SJSA1 (cell line): Measurements from ENCODE around the gene RBPJL. TPM values are rescaled to one million over a fixed set of nuclear protein-coding genes. Genes with fewer than 3 reads are reported as not detected.

ENCODE experiments used
- DNase-seq, 2 experiments: peaks; one replicate each; pipeline ENCODE4 v3.0.0-alpha.2; 2015 to 2020; ENCODE audit warnings: low spot score in 2 of 2, low read depth in 1 of 2
- H3K27ac ChIP-seq: fragments of 250-450 bp; sonication (Bioruptor Pico); 2 replicates; pipeline ENCODE4 v1.5.1; 2020; ENCODE audit warnings: mild to moderate bottlenecking, moderate library complexity
- H3K27me3 ChIP-seq: fragments of 250-450 bp; sonication (Bioruptor Pico); replicated peaks from 2 replicates; pipeline ENCODE4 v1.5.1; 2020; ENCODE audit warnings: mild to moderate bottlenecking, moderate library complexity
- H3K36me3 ChIP-seq: fragments of 250-450 bp; sonication (Bioruptor Pico); 2 replicates; pipeline ENCODE4 v1.5.1; 2020; ENCODE audit warnings: mild to moderate bottlenecking
- H3K4me1 ChIP-seq: fragments of 250-450 bp; sonication (Bioruptor Pico); replicated peaks from 2 replicates; pipeline ENCODE4 v1.6.1; 2021; ENCODE audit warnings: mild to moderate bottlenecking
- H3K4me3 ChIP-seq: fragments of 250-450 bp; sonication (Bioruptor Pico); 2 replicates; pipeline ENCODE4 v1.5.1; 2020; ENCODE audit warnings: mild to moderate bottlenecking
- H3K9me3 ChIP-seq: fragments of 250-450 bp; sonication (Bioruptor Pico); replicated peaks from 2 replicates; pipeline ENCODE4 v1.5.1; 2020; ENCODE audit warnings: mild to moderate bottlenecking
- total RNA-seq: library from RNA; depleted of rRNA; stranded (reverse); fragments of >200 nt; shearing (Covaris generic); gene quantifications from 2 replicates; pipeline ENCODE4 v1.2.3, GENCODE V29; 2014

Gene RBPJL
- total RNA-seq, 1 experiment from 2014 or later: not detected

GRCh38 chr20:45316150-45317080, 9.8 kb downstream of the RBPJL start:
- Histone ChIP-seq H3K27me3 (no peaks in the 10 kb centered on the region), H3K27ac (no peak overlapping the region), H3K4me1 (0 out of 2 replicates have a peak, but pooled peaks cover 4% of the 10 kb centered on the region), H3K4me3 (no peak overlapping the region), H3K9me3 (no peaks in the 10 kb centered on the region), H3K36me3 (no peaks in the 10 kb centered on the region)
- DNase-seq: no peak

GRCh38 chr20:45317826-45318225, 11.2 kb downstream of the RBPJL start:
- no peaks in the 10 kb centered on the region for H3K27me3 ChIP-seq
- no peaks in the 10 kb centered on the region for H3K36me3 ChIP-seq
- H3K4me3 ChIP-seq: no peak overlapping the region
- no peaks in the 10 kb centered on the region for H3K9me3 ChIP-seq
- H3K27ac ChIP-seq: no peak overlapping the region
- DNase-seq: no peak
- 0 out of 2 replicates have a peak, but pooled peaks cover 3% of the 10 kb centered on the region for H3K4me1 ChIP-seq

GRCh38 chr20:45318386-45318939, 11.8 kb downstream of the RBPJL start:
- H3K4me3 ChIP-seq: no peak overlapping the region
- DNase-seq: no peak

GRCh38 chr20:45318948-45319347, 12.3 kb downstream of the RBPJL start:
- H3K27me3 ChIP-seq: no peaks in the 10 kb centered on the region
- H3K27ac ChIP-seq: no peak overlapping the region
- no peak for DNase-seq
- H3K9me3 ChIP-seq: no peaks in the 10 kb centered on the region
- H3K4me1 ChIP-seq: 0 out of 2 replicates have a peak, but pooled peaks cover 5% of the 10 kb centered on the region
- no peak overlapping the region for H3K4me3 ChIP-seq
- no peaks in the 10 kb centered on the region for H3K36me3 ChIP-seq

More at GRCh38 chr20:45318386-45318939, 11.8 kb downstream of the RBPJL start:
- Histone ChIP-seq H3K27me3 (no peaks in the 10 kb centered on the region), H3K36me3 (no peaks in the 10 kb centered on the region), H3K27ac (no peak overlapping the region), H3K9me3 (no peaks in the 10 kb centered on the region), H3K4me1 (0 out of 2 replicates have a peak, but pooled peaks cover 5% of the 10 kb centered on the region)

- Histone ChIP-seq H3K9me3 (no peaks in the 10 kb centered on the region), H3K36me3 (peaks cover 6% of the 10 kb centered on the region), H3K27me3 (no peaks in the 10 kb centered on the region), H3K4me1 (0 out of 2 replicates have a peak, but pooled peaks cover 5% of the 10 kb centered on the region), H3K4me3 (no peak overlapping the region), H3K27ac (no peak overlapping the region)
- no peak for DNase-seq
These were observed 14.4 kb downstream of the RBPJL start for GRCh38 chr20:45320948-45321595.

GRCh38 chr20:45322952-45323383, 16.3 kb downstream of the RBPJL start:
- Histone ChIP-seq H3K9me3 (no peaks in the 10 kb centered on the region), H3K4me1 (0 out of 2 replicates have a peak, but pooled peaks cover 5% of the 10 kb centered on the region), H3K36me3 (peaks cover 22% of the 10 kb centered on the region), H3K27ac (no peak overlapping the region), H3K27me3 (no peaks in the 10 kb centered on the region), H3K4me3 (no peak overlapping the region)
- DNase-seq: no peak

GRCh38 chr20:45323731-45324130, 17.1 kb downstream of the RBPJL start:
- no peak for DNase-seq
- Histone ChIP-seq H3K4me1 (0 out of 2 replicates have a peak, but pooled peaks cover 5% of the 10 kb centered on the region), H3K27me3 (no peaks in the 10 kb centered on the region), H3K9me3 (no peaks in the 10 kb centered on the region), H3K4me3 (no peak overlapping the region), H3K27ac (no peak overlapping the region), H3K36me3 (peaks cover 29% of the 10 kb centered on the region)

- Histone ChIP-seq H3K4me1 (0 out of 2 replicates have a peak, but pooled peaks cover 5% of the 10 kb centered on the region), H3K9me3 (no peaks in the 10 kb centered on the region), H3K27me3 (no peaks in the 10 kb centered on the region), H3K27ac (no peak overlapping the region), H3K36me3 (peaks cover 46% of the 10 kb centered on the region), H3K4me3 (no peak overlapping the region)
- no peak for DNase-seq
These were observed 18.7 kb downstream of the RBPJL start for GRCh38 chr20:45325371-45325770.

GRCh38 chr20:45328451-45328850, 21.8 kb downstream of the RBPJL start:
- no peaks in the 10 kb centered on the region for H3K9me3 ChIP-seq
- no peaks in the 10 kb centered on the region for H3K27me3 ChIP-seq
- H3K4me1 ChIP-seq: no peaks in the 10 kb centered on the region
- no peak for DNase-seq
- H3K36me3 ChIP-seq: peaks cover 75% of the 10 kb centered on the region
- no peak overlapping the region for H3K27ac ChIP-seq
- no peak overlapping the region for H3K4me3 ChIP-seq

- H3K4me3 ChIP-seq: no peak overlapping the region
- H3K27ac ChIP-seq: no peak overlapping the region
- H3K9me3 ChIP-seq: no peaks in the 10 kb centered on the region
- no peaks in the 10 kb centered on the region for H3K27me3 ChIP-seq
- H3K36me3 ChIP-seq: peaks cover 85% of the 10 kb centered on the region
- DNase-seq: no peak
- H3K4me1 ChIP-seq: no peaks in the 10 kb centered on the region
These were observed 23.1 kb downstream of the RBPJL start for GRCh38 chr20:45329497-45330319.

- H3K9me3 ChIP-seq: no peaks in the 10 kb centered on the region
- H3K4me1 ChIP-seq: no peaks in the 10 kb centered on the region
- no peaks in the 10 kb centered on the region for H3K27me3 ChIP-seq
- H3K27ac ChIP-seq: no peak overlapping the region
- H3K4me3 ChIP-seq: no peak overlapping the region
- H3K36me3 ChIP-seq: peaks cover 92% of the 10 kb centered on the region
- no peak for DNase-seq
These were observed 23.8 kb downstream of the RBPJL start for GRCh38 chr20:45330476-45330875.

GRCh38 chr20:45336530-45337366, 30.1 kb downstream of the RBPJL start:
- Histone ChIP-seq H3K36me3 (peaks cover 91% of the 10 kb centered on the region), H3K4me3 (no peak overlapping the region)

More at GRCh38 chr20:45336530-45337366, 30.1 kb downstream of the RBPJL start:
- Histone ChIP-seq H3K9me3 (no peaks in the 10 kb centered on the region), H3K27ac (peak overlapping the region; percentile 79), H3K27me3 (no peaks in the 10 kb centered on the region), H3K4me1 (peaks cover 48% of the 10 kb centered on the region)
- DNase-seq: peak in 1 of 2 experiments; percentile 59
